ENCODE results near the gene BRME1.

- TF ChIP-seq, protein P1, sequence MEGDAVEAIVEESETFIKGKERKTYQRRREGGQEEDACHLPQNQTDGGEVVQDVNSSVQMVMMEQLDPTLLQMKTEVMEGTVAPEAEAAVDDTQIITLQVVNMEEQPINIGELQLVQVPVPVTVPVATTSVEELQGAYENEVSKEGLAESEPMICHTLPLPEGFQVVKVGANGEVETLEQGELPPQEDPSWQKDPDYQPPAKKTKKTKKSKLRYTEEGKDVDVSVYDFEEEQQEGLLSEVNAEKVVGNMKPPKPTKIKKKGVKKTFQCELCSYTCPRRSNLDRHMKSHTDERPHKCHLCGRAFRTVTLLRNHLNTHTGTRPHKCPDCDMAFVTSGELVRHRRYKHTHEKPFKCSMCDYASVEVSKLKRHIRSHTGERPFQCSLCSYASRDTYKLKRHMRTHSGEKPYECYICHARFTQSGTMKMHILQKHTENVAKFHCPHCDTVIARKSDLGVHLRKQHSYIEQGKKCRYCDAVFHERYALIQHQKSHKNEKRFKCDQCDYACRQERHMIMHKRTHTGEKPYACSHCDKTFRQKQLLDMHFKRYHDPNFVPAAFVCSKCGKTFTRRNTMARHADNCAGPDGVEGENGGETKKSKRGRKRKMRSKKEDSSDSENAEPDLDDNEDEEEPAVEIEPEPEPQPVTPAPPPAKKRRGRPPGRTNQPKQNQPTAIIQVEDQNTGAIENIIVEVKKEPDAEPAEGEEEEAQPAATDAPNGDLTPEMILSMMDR (IDR thresholded peaks at IDR 0.05): no peak
- no peak for TF ChIP-seq POLR2A (IDR thresholded peaks at IDR 0.05)
Measured at GRCh38 chr19:13906521-13906904, 596 bp upstream of the BRME1 start.

Measured in uterus (tissue), 2 donors.